Stimulated activated CD8-positive, alpha-beta memory T cell treated with anti-CD3 and anti-CD28 coated beads, Interleukin-2, amount 100 ng/mL, for 1 hour (primary cell): ENCODE results near the gene ABCA3.
"Not testable (repeated sequence)": the region's sequence is repeated elsewhere in the genome, so short reads cannot be mapped to it uniquely, and the experiment has no call there.

Source experiments
- DNase-seq, 2 donors: peaks; one replicate each; pipeline ENCODE4 v3.0.0-alpha.2; 2020; ENCODE audit warnings: low read depth in 2 of 2

Gene ABCA3

GRCh38 chr16:2280981-2281542 lies 59.5 kb downstream of the ABCA3 start:
- DNase-seq, result no peak

GRCh38 chr16:2280461-2280860 lies 60.1 kb downstream of the ABCA3 start:
- no peak for DNase-seq

- DNase-seq, result no peak
Measured at GRCh38 chr16:2278956-2279800, 61.4 kb downstream of the ABCA3 start.

GRCh38 chr16:2278272-2278608 lies 62.3 kb downstream of the ABCA3 start:
- no peak for DNase-seq

GRCh38 chr16:2277466-2278271 lies 62.9 kb downstream of the ABCA3 start:
- DNase-seq, result no peak

GRCh38 chr16:2276368-2277195 lies 63.9 kb downstream of the ABCA3 start:
- DNase-seq, result no peak

GRCh38 chr16:2275476-2276367 lies 64.8 kb downstream of the ABCA3 start:
- DNase-seq, result no peak

- DNase-seq, result no peak
Measured at GRCh38 chr16:2273931-2274330, 66.6 kb downstream of the ABCA3 start.

GRCh38 chr16:2273484-2273883 lies 67.0 kb downstream of the ABCA3 start:
- no peak for DNase-seq

- no peak for DNase-seq
Measured at GRCh38 chr16:2271848-2272461, 68.6 kb downstream of the ABCA3 start.

- DNase-seq, result no peak
Measured at GRCh38 chr16:2270588-2271470, 69.7 kb downstream of the ABCA3 start.

- no peak for DNase-seq
Measured at GRCh38 chr16:2270070-2270462, 70.5 kb downstream of the ABCA3 start.

GRCh38 chr16:2267913-2268666 lies 72.4 kb downstream of the ABCA3 start, which contains the start of gene RNPS1:
Gene RNPS1 (minus strand): TSS chr16:2268126. CDS start chr16:2264643, 3,483 bp downstream.
- peak; percentile 93 to 95 for DNase-seq

GRCh38 chr16:2267505-2267912 lies 73.0 kb downstream of the ABCA3 start:
- DNase-seq, result not testable (repeated sequence)

GRCh38 chr16:2266887-2267286 lies 73.6 kb downstream of the ABCA3 start:
- not testable (repeated sequence) for DNase-seq

GRCh38 chr16:2263026-2263425 lies 77.5 kb downstream of the ABCA3 start:
- not testable (repeated sequence) for DNase-seq

- DNase-seq, result no peak
Measured at GRCh38 chr16:2260250-2260649, 80.3 kb downstream of the ABCA3 start.

GRCh38 chr16:2258530-2258929 lies 82.0 kb downstream of the ABCA3 start:
- not testable (repeated sequence) for DNase-seq
